Right lobe of liver (tissue), 6 donors: ENCODE measurements around the gene CNOT3. TPM values are rescaled to one million over a fixed set of nuclear protein-coding genes. Genes with fewer than 3 reads are reported as not detected.

ENCODE experiments used
- ATAC-seq, 4 donors: fragments of 200-7000 bp; cut with Tn5 transposase; one replicate each; pipeline ENCODE4 v1.9.1; 2020; ENCODE audit warnings: mild to moderate bottlenecking in 4 of 4, moderate library complexity in 4 of 4
- DNase-seq, 3 donors: peaks; one replicate each; pipeline ENCODE4 v3.0.0-alpha.2; 2020
- H3K27ac ChIP-seq, 3 donors: fragments of 200-600 bp; one replicate each; pipeline ENCODE4 v1.8.0; 2022
- H3K27me3 ChIP-seq, 2 donors: fragments of 200-600 bp; one replicate each; pipeline ENCODE4 v1.8.0; 2022
- H3K36me3 ChIP-seq, 4 donors: fragments of 200-600 bp; sonication (generic) in 1 of 4; one replicate each; pipeline versions ENCODE4 v1.5.1 to v1.8.0; 2017 to 2022; ENCODE audit warnings: control low read depth in 1 of 4
- H3K4me1 ChIP-seq, 4 donors: fragments of 200-600 bp; sonication (generic) in 1 of 4; one replicate each; pipeline versions ENCODE4 v1.5.1 to v1.8.0; 2017 to 2022; ENCODE audit warnings: control low read depth in 1 of 4
- H3K4me3 ChIP-seq, 3 donors: fragments of 200-600 bp; one replicate each; pipeline ENCODE4 v1.8.0; 2022
- H3K9me3 ChIP-seq, 4 donors: fragments of 200-600 bp; sonication (generic) in 1 of 4; one replicate each; pipeline versions ENCODE4 v1.5.1 to v1.8.0; 2017 to 2022; ENCODE audit warnings: control low read depth in 1 of 4
- CTCF ChIP-seq, 4 donors: fragments of 200-600 bp in 3 of 4; fragments of 450-650 bp in 1 of 4; IDR thresholded peaks; one replicate each; pipeline versions ENCODE4 v1.5.1 to v1.8.0; 2016 to 2022; ENCODE audit warnings: antibody characterized with exemption in 4 of 4, mild to moderate bottlenecking in 2 of 4
- POLR2A ChIP-seq: fragments of 450-650 bp; IDR thresholded peaks from one replicate; pipeline ENCODE4 v1.6.1; 2017; ENCODE audit warnings: antibody characterized with exemption, mild to moderate bottlenecking
- WGBS: methylation state at CpG from one replicate; pipeline ENCODE4 v1.1.6; 2018; ENCODE audit warnings: low coverage, low lambda C conversion rate; ENCODE audit not compliant: insufficient coverage; ENCODE audit errors: missing lambda C conversion rate; 5-methylcytosine and 5-hydroxymethylcytosine counted together
- intact Hi-C, 2 donors: fragments of 100-400 bp; cut with DNase I; formaldehyde crosslinking; loops; one replicate each; pipeline versions ENCODE4 v1.11.2 to v1.14.1; 2022
- total RNA-seq, 6 experiments: library from RNA; depleted of rRNA in 2 of 6; stranded (reverse); fragments of >200 nt in 2 of 6; fragmentation: NEBNext Ultra II Directional in 3 of 6; extraction: Animal tissue kit (Norgen Biotek cat#: 25700) in 3 of 6; gene quantifications; one replicate each; pipeline versions ENCODE4 v1.1.0 to v1.2.4, GENCODE V29; 2016 to 2023
- donor health status: DM: no; HTN: yes; CAD: no.
- donor health status: DM: no; HTN: no; CAD: no.
- donor health status: DM: no; HTN: no; CAD: no.
- donor health status: DM: no; HTN: yes; CAD: no.
- donor health status: DM: no; HTN: yes; CAD: no.

Gene CNOT3
- total RNA-seq, 6 experiments from 2014 or later: 7.1 to 21.6 (median 15.5) TPM

DNA sequence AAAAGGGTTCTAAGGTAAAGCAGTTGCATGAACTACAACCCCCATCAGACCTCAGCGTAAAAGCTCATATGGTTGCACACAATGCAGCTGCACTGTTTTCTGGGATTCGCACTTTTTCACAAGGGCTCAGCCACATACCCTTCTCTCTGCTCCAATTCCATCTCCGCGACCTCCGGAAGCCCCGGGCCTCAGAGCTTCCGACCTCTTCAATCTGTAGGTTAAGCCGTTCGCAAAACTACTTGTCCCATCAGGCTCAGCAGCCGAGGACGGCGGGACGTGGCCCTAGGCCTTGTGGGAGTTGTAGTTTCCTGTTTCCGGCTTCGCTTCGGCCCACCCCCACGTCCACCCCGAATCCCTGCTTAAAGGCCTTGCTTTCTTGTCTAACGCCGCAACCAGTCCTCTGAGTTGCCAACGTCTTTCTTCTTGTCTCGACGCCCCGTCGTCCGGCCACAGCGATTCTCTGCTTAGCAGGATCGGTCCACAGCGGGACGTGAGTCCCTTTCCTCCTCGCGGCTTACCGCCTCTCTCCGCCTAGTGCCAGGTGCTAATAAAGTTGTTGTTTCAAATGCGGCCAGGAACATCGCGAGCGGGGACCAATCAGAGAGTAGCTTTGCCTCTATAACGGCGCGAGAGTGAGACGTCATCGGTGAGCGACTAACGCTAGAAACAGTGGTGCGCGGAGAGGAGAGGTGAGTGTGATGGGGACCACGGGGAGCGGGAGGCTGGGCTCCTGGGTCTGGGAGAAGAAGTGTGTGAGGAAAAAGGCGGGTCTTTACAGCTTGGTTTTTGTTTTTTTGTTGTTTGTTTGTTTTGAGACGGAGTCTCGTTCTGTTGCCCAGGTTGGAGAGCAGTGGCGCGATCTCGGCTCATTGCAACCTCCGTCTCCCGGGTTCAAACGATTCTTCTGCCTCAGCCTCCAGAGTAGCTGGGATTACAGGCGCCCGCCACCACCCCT, 22.2 kb upstream of the CNOT3 start, which contains the start of the genes PRPF31 and TFPT:
PRPF31 (plus strand) TSS at position 646 of the 955 bp plus-strand sequence. CDS start 2,525 bp downstream, outside the sequence.
TFPT (minus strand) TSS at position 549 of the 955 bp plus-strand sequence; CDS start at position 161, 388 bp downstream.
- Histone ChIP-seq H3K9me3 (no peaks in the 10 kb centered on the region), H3K4me3 (peak within 1 kb of the TSS; percentile 83 to 94 (median 84)), H3K27me3 (no peaks in the 10 kb centered on the region), H3K27ac (peak within 1 kb of the TSS; percentile 80 to 93 (median 86)), H3K36me3 (peaks cover 0 to 23% (median 6%) of the 10 kb centered on the region in 4 donors), H3K4me1 (peaks cover 0 to 19% (median 7%) of the 10 kb centered on the region in 4 donors)
- ATAC-seq (peak; percentile 93 to 98 (median 96)), DNase-seq (peak; percentile 95 to 97 (median 95))
- intact Hi-C loops: no loop called here
- no peak for TF ChIP-seq CTCF (IDR thresholded peaks at IDR 0.05)
- peak; percentile 56 for TF ChIP-seq POLR2A
- WGBS: under 1% methylated on average over 50 of the region's 60 CpGs

- no peaks in the 10 kb centered on the region for H3K27me3 ChIP-seq
- H3K36me3 ChIP-seq: peaks cover 0 to 62% (median 20%) of the 10 kb centered on the region in 4 donors
- intact Hi-C loops: no loop called here
- H3K27ac ChIP-seq: no peak overlapping the region
- DNase-seq (no peak), ATAC-seq (no peak)
- no peak overlapping the region for H3K4me3 ChIP-seq
- TF ChIP-seq CTCF (IDR thresholded peaks at IDR 0.05) (no peak), POLR2A (no peak)
- H3K4me1 ChIP-seq: peaks cover 0 to 8% (median 4%) of the 10 kb centered on the region in 4 donors
- WGBS: 91% methylated on average over 4 of the region's 10 CpGs
- no peaks in the 10 kb centered on the region for H3K9me3 ChIP-seq
These were observed 16.3 kb upstream of the CNOT3 start for GRCh38 chr19:54121259-54121658.

GRCh38 chr19:54123682-54124081, 13.9 kb upstream of the CNOT3 start:
- intact Hi-C loops: no loop called here
- no CpG with 5 or more reads among the region's 17 CpGs for WGBS
- H3K36me3 ChIP-seq: peaks cover 0 to 76% (median 26%) of the 10 kb centered on the region in 4 donors

GRCh38 chr19:54124393-54124792, 13.2 kb upstream of the CNOT3 start:
- TF ChIP-seq CTCF (IDR thresholded peaks at IDR 0.05) (no peak), POLR2A (no peak)
- WGBS: 100% methylated on average over 1 of the region's 19 CpGs
- H3K27me3 ChIP-seq: no peaks in the 10 kb centered on the region
- intact Hi-C loops: no loop called here
- no peak overlapping the region for H3K4me3 ChIP-seq
- DNase-seq (no peak), ATAC-seq (no peak)
- no peaks in the 10 kb centered on the region for H3K4me1 ChIP-seq
- H3K36me3 ChIP-seq: peaks cover 0 to 81% (median 30%) of the 10 kb centered on the region in 4 donors
- H3K27ac ChIP-seq: no peak overlapping the region
- no peaks in the 10 kb centered on the region for H3K9me3 ChIP-seq

More at GRCh38 chr19:54123682-54124081, 13.9 kb upstream of the CNOT3 start:
- Histone ChIP-seq H3K4me1 (no peaks in the 10 kb centered on the region), H3K9me3 (no peaks in the 10 kb centered on the region), H3K27me3 (no peaks in the 10 kb centered on the region), H3K27ac (no peak overlapping the region), H3K4me3 (no peak overlapping the region)
- ATAC-seq: no peak
- no peak for DNase-seq
- no peak for TF ChIP-seq POLR2A

GRCh38 chr19:54125713-54126112, 11.8 kb upstream of the CNOT3 start:
- Histone ChIP-seq H3K4me1 (no peaks in the 10 kb centered on the region), H3K4me3 (no peak overlapping the region), H3K36me3 (peaks cover 0 to 74% (median 27%) of the 10 kb centered on the region in 4 donors), H3K27ac (no peak overlapping the region), H3K9me3 (no peaks in the 10 kb centered on the region), H3K27me3 (no peaks in the 10 kb centered on the region)
- DNase-seq (no peak), ATAC-seq (no peak)
- TF ChIP-seq CTCF (IDR thresholded peaks at IDR 0.05) (no peak), POLR2A (no peak)
- intact Hi-C loops: no loop called here
- WGBS: no CpG with 5 or more reads among the region's 9 CpGs
